Cardiac fibroblast (primary cell): ENCODE results near the gene HEYL.

Experiments
- DNase-seq, 2 donors: peaks; one replicate each; pipeline versions ENCODE4 v3.0.0 to v3.0.0-alpha.2; 2010; ENCODE audit warnings: low read depth in 2 of 2
- H3K4me3 ChIP-seq, 2 donors: replicated peaks in 1 of 2; 1 replicate in 1 of 2; 2 replicates in 1 of 2; pipeline ENCODE4 v1.5.1; 2011; ENCODE audit warnings: low read depth in 2 of 2, low read length in 2 of 2, mild to moderate bottlenecking in 2 of 2, moderate library complexity in 1 of 2
- TF ChIP-seq, protein P1 (sequence below): IDR thresholded peaks from one replicate; pipeline ENCODE4 v1.5.1; 2011; ENCODE audit warnings: low read depth, mild to moderate bottlenecking, low read length, inconsistent platforms

HEYL gene

DNA sequence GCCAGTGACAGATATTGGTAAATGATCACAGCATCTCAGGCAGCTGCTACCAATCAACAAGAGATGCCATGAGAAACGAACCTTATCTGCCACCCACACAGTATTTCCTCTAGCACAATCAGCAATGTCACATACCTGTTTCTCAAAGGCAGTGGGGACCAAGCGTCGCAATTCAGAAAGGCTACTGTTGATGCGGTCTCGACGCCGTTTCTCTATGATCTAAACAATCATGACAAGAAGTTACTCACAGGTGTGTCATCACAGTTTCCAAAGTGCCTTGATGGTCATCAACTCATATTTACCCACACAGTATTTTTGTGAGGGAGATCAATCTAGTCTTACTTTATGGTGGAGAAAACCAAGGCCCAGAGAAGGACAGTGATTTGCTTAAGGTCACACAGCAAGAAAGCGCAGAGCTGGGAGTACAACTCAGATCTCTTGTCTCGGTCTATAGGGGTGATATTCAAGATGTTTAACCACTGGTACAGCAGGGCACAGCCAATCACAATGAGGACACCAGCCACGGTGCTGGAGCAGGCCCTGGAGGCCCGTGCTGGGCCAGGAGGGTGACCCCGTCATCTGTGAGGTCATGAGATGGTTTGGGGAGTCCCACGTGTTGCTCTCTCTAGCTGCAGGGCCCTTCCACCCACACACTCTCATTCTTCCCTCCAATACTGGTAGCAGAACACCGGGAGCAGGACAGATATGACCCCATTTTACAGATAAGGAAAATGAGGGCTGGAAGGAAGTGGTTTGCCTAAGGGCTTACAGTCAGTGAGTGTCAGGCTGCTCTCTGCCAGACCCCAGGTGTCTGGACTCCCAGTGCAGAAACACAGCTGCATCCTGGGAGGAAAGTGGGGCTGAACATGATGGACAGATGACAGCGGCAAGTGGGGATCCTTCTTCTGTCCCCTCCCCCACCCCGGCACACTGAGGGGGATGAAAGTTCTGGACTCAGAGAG lies 7.8 kb downstream of the HEYL start:
- TF ChIP-seq, protein P1, sequence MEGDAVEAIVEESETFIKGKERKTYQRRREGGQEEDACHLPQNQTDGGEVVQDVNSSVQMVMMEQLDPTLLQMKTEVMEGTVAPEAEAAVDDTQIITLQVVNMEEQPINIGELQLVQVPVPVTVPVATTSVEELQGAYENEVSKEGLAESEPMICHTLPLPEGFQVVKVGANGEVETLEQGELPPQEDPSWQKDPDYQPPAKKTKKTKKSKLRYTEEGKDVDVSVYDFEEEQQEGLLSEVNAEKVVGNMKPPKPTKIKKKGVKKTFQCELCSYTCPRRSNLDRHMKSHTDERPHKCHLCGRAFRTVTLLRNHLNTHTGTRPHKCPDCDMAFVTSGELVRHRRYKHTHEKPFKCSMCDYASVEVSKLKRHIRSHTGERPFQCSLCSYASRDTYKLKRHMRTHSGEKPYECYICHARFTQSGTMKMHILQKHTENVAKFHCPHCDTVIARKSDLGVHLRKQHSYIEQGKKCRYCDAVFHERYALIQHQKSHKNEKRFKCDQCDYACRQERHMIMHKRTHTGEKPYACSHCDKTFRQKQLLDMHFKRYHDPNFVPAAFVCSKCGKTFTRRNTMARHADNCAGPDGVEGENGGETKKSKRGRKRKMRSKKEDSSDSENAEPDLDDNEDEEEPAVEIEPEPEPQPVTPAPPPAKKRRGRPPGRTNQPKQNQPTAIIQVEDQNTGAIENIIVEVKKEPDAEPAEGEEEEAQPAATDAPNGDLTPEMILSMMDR, result no peak
- no peak for DNase-seq
- H3K4me3 ChIP-seq, result no peak overlapping the region

DNA sequence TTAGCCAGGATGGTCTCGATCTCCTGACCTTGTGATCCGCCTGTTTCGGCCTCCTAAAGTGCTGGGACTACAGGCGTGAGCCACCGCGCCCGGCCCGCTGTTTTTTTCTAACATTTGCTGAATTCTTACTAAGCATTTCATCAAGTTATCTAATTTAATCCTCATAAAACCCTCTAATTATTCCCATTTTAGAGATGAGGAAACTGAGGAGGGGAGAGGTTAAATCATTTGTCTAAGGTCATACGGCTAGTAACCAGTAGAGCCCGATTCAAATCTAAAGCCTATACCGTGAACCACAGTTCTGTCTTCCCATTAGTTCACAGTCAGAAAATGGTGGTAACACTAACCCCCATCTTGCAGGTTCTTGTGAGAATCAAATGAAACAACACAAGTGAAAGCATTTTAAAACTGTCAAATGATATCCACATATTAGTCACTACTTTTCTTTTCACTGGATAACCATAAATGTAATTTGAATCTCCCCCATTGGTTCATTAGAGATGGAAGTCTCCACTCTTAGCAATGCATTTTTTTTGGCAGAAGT lies 10.6 kb downstream of the HEYL start:
- TF ChIP-seq, protein P1, result no peak
- H3K4me3 ChIP-seq, result no peak overlapping the region
- no peak for DNase-seq

DNA sequence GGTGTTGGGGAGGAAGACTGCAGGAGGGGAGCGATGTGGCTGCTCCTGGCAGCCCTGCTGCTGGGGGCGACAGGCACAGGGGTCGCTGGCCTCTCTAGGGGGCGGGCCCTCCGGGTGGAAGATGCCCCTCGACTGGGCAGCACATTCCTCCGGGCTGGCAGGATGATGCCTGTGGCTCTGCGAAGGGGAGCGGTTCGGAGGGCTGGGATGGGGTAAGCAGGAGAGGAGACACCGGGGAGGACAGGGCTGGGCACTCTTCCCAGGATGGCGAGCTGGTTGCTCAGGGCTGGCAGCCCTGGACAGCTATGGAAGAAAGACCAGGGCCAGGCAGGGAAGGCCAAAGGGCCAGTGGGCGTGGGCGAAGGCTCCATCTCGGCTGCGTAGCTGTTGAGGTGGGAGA lies 12.8 kb downstream of the HEYL start:
- no peak overlapping the region for H3K4me3 ChIP-seq
- TF ChIP-seq, protein P1, result no peak
- no peak for DNase-seq

DNA sequence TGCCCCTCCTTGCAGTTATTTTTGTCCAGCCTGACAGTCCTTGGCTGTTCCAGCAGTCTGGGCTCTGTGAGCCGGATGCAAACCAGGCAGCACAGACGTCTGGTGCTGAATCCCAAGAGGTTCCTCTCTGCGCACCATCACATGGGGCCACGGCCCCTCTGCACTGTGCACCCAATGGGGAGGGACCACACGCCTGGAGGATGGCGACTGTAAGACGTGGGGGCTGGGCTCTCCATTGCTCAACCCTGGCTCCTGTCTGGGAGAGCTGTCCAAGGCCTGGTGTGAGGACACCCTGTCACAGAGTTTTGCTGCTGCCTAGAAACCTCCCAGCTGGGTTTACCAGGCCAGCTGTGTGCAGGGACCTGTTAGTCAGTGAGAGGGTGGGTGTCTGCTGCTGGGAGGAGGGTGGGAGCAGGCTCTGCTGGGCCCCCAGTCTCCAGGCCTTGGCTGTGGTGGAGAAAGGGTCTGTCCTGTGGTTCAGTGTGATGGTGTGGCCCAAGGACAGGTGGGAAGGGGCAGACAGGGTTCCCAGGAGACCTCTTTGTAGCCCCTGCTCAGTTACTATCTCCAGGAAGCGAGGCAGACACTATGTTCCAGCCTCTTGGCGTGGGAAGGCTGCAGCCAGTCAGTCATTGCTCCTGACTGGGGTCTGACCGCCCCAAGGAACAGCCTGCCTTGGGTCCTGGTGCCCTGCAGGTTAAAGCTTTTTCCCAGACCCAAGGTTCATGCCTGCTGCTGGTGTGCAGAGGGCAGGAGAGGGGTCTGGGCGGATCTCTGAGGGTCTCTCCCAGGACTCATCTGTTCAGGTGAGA lies 13.8 kb downstream of the HEYL start:
- DNase-seq, result peak; percentile 94 to 96
- TF ChIP-seq, protein P1, result no peak
- no peak overlapping the region for H3K4me3 ChIP-seq

DNA sequence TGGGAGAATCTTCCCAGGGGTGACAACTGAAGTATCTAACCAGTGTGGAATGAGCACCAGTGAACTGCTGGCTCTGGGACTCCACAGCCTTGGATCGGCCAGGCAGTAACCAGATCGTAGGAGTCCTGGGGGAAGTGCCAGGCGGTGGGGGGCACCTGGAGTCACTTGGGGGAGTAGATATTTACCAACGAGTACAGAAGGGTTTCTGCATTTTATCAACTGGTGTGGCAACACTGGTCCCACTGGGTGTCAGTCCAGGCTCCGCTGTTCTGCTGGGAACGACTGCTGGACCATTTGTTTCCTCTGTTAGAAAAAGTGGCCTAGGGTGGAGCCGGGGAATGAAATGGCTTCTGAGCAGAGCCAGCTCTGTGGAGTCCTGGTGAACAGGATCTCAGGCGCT lies 14.4 kb downstream of the HEYL start:
- TF ChIP-seq, protein P1, result no peak
- DNase-seq, result no peak
- H3K4me3 ChIP-seq, result no peak overlapping the region

DNA sequence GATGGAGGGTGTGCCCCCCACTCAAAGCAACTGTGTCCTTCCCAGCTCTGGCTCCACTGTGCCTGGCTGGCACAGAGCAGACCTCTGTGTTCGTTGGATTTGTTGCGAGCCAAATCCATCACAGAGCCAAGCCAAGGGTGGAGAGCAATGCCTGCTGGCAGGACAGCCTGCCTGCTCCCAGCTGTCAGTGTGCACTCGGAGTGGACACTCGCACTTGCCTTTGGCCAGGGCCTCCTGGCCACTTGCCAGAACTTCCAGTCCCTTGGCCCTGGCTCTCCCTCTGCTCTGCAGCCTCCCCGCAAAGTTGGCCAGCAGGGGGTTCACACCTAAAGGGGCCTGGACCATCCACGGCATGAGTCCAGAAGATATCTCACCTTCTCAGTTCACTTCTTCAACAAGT lies 16.4 kb downstream of the HEYL start:
- TF ChIP-seq, protein P1, result no peak
- DNase-seq, result no peak
- no peak overlapping the region for H3K4me3 ChIP-seq
